ENCODE measurements around the gene GNPDA1.

- no peak for TF ChIP-seq CTCF (IDR thresholded peaks at IDR 0.05 in 2 of 3, conservative IDR thresholded peaks at IDR 0.05 in 1 of 3; ENCODE audit: control insufficient read depth in 2 of 3, extremely low read depth in 1 of 3, insufficient read depth in 1 of 3, low read depth in 3 of 3, low read length in 3 of 3)
- no peak for TF ChIP-seq YBX1 (IDR thresholded peaks at IDR 0.05)
- no peak for TF ChIP-seq RFX5 (IDR thresholded peaks at IDR 0.05; ENCODE audit: low read depth, low read length)
- no peak for TF ChIP-seq JUND (IDR thresholded peaks at IDR 0.05; ENCODE audit: low read depth, low read length)
- no peak for TF ChIP-seq CREM (IDR thresholded peaks at IDR 0.05; ENCODE audit: low read depth)
- no peak for TF ChIP-seq BCL11A (IDR thresholded peaks at IDR 0.05; ENCODE audit: low read depth, low read length)
Measured at GRCh38 chr5:142032150-142032549, 19.3 kb upstream of the GNPDA1 start.

Data from GM12878 (cell line).